K562 (cell line): ENCODE results near the gene INSM1. TPM values are rescaled to one million over a fixed set of nuclear protein-coding genes. Genes with fewer than 3 reads are reported as not detected.

Experiments used
- ATAC-seq: fragments of 200-7000 bp; cut with Tn5 transposase; 3 replicates; pipeline ENCODE4 v1.9.1; 2020; ENCODE audit warnings: moderate library complexity
- Bru-seq: library from RNA; stranded (reverse); fragments of 400-500 nt; gene quantifications from one replicate; lab custom pipeline; 2021; lab: Mats Ljungman, UMichigan
- BruChase-seq, 2 experiments: library from RNA; stranded (reverse); fragments of 400-500 nt; gene quantifications; one replicate each; lab custom pipeline; 2021; lab: Mats Ljungman, UMichigan
- BruUV-seq: library from RNA; stranded (reverse); fragments of 400-500 nt; replicated peaks from 2 replicates; lab custom pipeline; 2021; lab: Mats Ljungman, UMichigan
- CTCF ChIA-PET: fragments of 300-600 bp; formaldehyde crosslinking; extraction: SDS; loops from one replicate; lab custom pipeline; 2021; ENCODE audit warnings: low intra/inter-chr PET ratio; lab: Yijun Ruan, JAX
- POLR2A ChIA-PET: fragments of 300-600, 350-650 bp; sonication (Branson Sonifier 250); formaldehyde crosslinking; extraction: SDS; loops from one replicate; lab custom pipeline; 2021; ENCODE audit warnings: antibody characterized with exemption, inconsistent platforms; lab: Yijun Ruan, JAX
- DNase-seq, 4 experiments: peaks; one replicate each; pipeline versions ENCODE4 v3.0.0 to v3.0.0-alpha.2; 2011 to 2018; ENCODE audit warnings: low spot score in 3 of 4, mixed read lengths in 3 of 4; ENCODE audit errors: extremely low read depth in 1 of 4
- FAIRE-seq: peaks from 2 replicates; lab custom pipeline; 2011; peaks lifted over from hg19 to GRCh38; lab: Jason Lieb, UNC
- H2AFZ ChIP-seq: 2 replicates; pipeline ENCODE4 v1.6.0; 2011; ENCODE audit warnings: low read depth, low read length, control low read depth, inconsistent platforms
- H3K27ac ChIP-seq: fragments of 200-600 bp; 3 replicates; pipeline ENCODE4 v1.8.0; 2011; ENCODE audit warnings: low read depth, mild to moderate bottlenecking, control low read depth, inconsistent platforms, low read length, moderate library complexity, mixed read lengths; ENCODE audit errors: extremely low read depth
- H3K27me3 ChIP-seq, 2 experiments: fragments of 300-600 bp in 1 of 2; 2 replicates in 1 of 2; 3 replicates in 1 of 2; pipeline versions ENCODE4 v1.6.0 to v1.8.0; 2011; ENCODE audit warnings: inconsistent platforms in 2 of 2, low read length in 2 of 2, mild to moderate bottlenecking in 1 of 2, mixed read lengths in 1 of 2, moderate library complexity in 1 of 2; ENCODE audit not compliant: control insufficient read depth in 2 of 2, insufficient read depth in 2 of 2
- H3K36me3 ChIP-seq: fragments of 300-600 bp; 3 replicates; pipeline ENCODE4 v1.8.0; 2011; ENCODE audit warnings: mild to moderate bottlenecking, low read length, inconsistent platforms; ENCODE audit not compliant: control insufficient read depth, insufficient read depth
- H3K4me1 ChIP-seq, 2 experiments: fragments of 200-600 bp in 1 of 2; replicated peaks in 1 of 2; 2 replicates in 1 of 2; 3 replicates in 1 of 2; pipeline versions ENCODE4 v1.5.1 to v1.8.0; 2011; ENCODE audit warnings: inconsistent platforms in 2 of 2, low read length in 2 of 2, mild to moderate bottlenecking in 1 of 2, mixed read lengths in 1 of 2, moderate library complexity in 1 of 2; ENCODE audit not compliant: control insufficient read depth in 2 of 2, insufficient read depth in 2 of 2
- H3K4me2 ChIP-seq: 2 replicates; pipeline ENCODE4 v1.6.1; 2011; ENCODE audit warnings: low read length, control low read depth, inconsistent platforms, mixed read lengths; ENCODE audit not compliant: insufficient read depth
- H3K4me3 ChIP-seq: fragments of 200-600 bp; sonication (generic), shearing (Covaris generic); 2 replicates; pipeline ENCODE4 v1.5.1; 2016; ENCODE audit warnings: control low read depth, inconsistent platforms
- H3K79me2 ChIP-seq: fragments of 200-600 bp; 3 replicates; pipeline ENCODE4 v1.8.0; 2011; ENCODE audit warnings: low read length, inconsistent platforms; ENCODE audit not compliant: control insufficient read depth, insufficient read depth
- H3K9ac ChIP-seq, 2 experiments: 2 replicates each; pipeline versions ENCODE4 v1.6.0 to v1.6.1; 2011; ENCODE audit warnings: low read depth in 2 of 2, low read length in 2 of 2, control low read depth in 1 of 2, inconsistent platforms in 1 of 2, mild to moderate bottlenecking in 1 of 2, mixed read lengths in 1 of 2; ENCODE audit not compliant: insufficient read depth in 1 of 2
- H3K9me1 ChIP-seq: one replicate; pipeline ENCODE4 v1.6.0; 2011; ENCODE audit warnings: inconsistent platforms, mild to moderate bottlenecking, low read length, moderate library complexity; ENCODE audit not compliant: control insufficient read depth, insufficient read depth
- H3K9me3 ChIP-seq: replicated peaks from 2 replicates; pipeline ENCODE4 v1.5.1; 2011; ENCODE audit warnings: low read depth, low read length, inconsistent platforms; ENCODE audit not compliant: control insufficient read depth, insufficient read depth
- H4K20me1 ChIP-seq: replicated peaks from 2 replicates; pipeline ENCODE4 v1.6.1; 2011; ENCODE audit warnings: low read length, inconsistent platforms, mixed read lengths; ENCODE audit not compliant: control insufficient read depth, insufficient read depth
- AFF1 ChIP-seq, 2 experiments: fragments of 450-650 bp; IDR thresholded peaks; 2 replicates each; pipeline ENCODE4 v1.6.1; 2018; ENCODE audit warnings: mild to moderate bottlenecking in 2 of 2, low read depth in 1 of 2; ENCODE audit not compliant: partially characterized antibody in 2 of 2
- ELF4 ChIP-seq: fragments of 450-650 bp; formaldehyde crosslinking; IDR thresholded peaks from 2 replicates; pipeline ENCODE4 v1.4.0; 2022; ENCODE audit warnings: missing genetic modification characterization
- EWSR1 ChIP-seq: fragments of 450-650 bp; IDR thresholded peaks from 2 replicates; pipeline ENCODE4 v1.6.1; 2018; ENCODE audit warnings: borderline replicate concordance, mild to moderate bottlenecking, low read depth, moderate library complexity; ENCODE audit not compliant: partially characterized antibody
- MTF1 ChIP-seq: fragments of 250-450 bp; sonication (Bioruptor Pico); IDR thresholded peaks from 2 replicates; pipeline ENCODE4 v1.9.0; 2021; ENCODE audit warnings: moderate library complexity, mild to moderate bottlenecking, inconsistent platforms, borderline replicate concordance
- NFYB ChIP-seq: IDR thresholded peaks from 2 replicates; pipeline ENCODE4 v1.6.1; 2011; ENCODE audit warnings: mild to moderate bottlenecking, moderate library complexity; ENCODE audit not compliant: insufficient read length; ENCODE audit errors: extremely low read depth
- XRCC5 ChIP-seq: fragments of 200-400 bp; formaldehyde crosslinking; IDR thresholded peaks from 2 replicates; pipeline ENCODE4 v1.6.1; 2017; ENCODE audit warnings: low read depth, mild to moderate bottlenecking, low read length
- ZNF282 ChIP-seq: sonication (generic); formaldehyde crosslinking; IDR thresholded peaks from 2 replicates; pipeline ENCODE4 v1.8.1; 2023; ENCODE audit warnings: missing genetic modification reagents
- ZNF347 ChIP-seq: fragments of 450-650 bp; formaldehyde crosslinking; IDR thresholded peaks from 2 replicates; pipeline ENCODE4 v1.4.0; 2020; ENCODE audit warnings: low read depth, mild to moderate bottlenecking, moderate library complexity
- WGBS: fragments of 100-300 bp; shearing (Covaris generic); methylation state at CpG from one replicate; pipeline ENCODE4 v1.1.6; 2016; ENCODE audit warnings: low coverage, mixed read lengths; ENCODE audit not compliant: insufficient coverage; ENCODE audit errors: missing lambda C conversion rate; 5-methylcytosine and 5-hydroxymethylcytosine counted together
- in situ Hi-C: fragments of 300-500 bp; cut with MboI; formaldehyde crosslinking; loops from 4 replicates; pipeline ENCODE4 v1.15.0; 2018; ENCODE audit warnings: inconsistent platforms, mixed read lengths
- intact Hi-C: fragments of 100-400 bp; cut with micrococcal nuclease; formaldehyde crosslinking; loops from 2 replicates; pipeline ENCODE4 v1.14.2; 2022
- long read RNA-seq, 3 experiments: library from polyadenylated mRNA in 2 of 3; library from RNA in 1 of 3; unstranded in 2 of 3; stranded (forward) in 1 of 3; transcript quantifications; one replicate each; pipeline ENCODE4 v2.0.0, GENCODE V29; 2019 to 2022
- polyA minus RNA-seq, 3 experiments: library from RNA; depleted of rRNA, polyadenylated mRNA; stranded (reverse); fragments of >200 nt; gene quantifications; 2 replicates each; pipeline ENCODE4 v1.2.3, GENCODE V29; 2011
- polyA plus RNA-seq, 8 experiments: library from polyadenylated mRNA; depleted of rRNA in 4 of 8; stranded (reverse) in 5 of 8; unstranded in 3 of 8; fragments of >200 nt; fragmentation: Nextera tagmentation in 2 of 8; fragmentation: Illumina TruSeq in 1 of 8; extraction: Ambion mirVana in 2 of 8; extraction: Trizol in 1 of 8; gene quantifications; 2 replicates each; pipeline versions ENCODE4 v1.2.1 to v1.2.3, GENCODE V29; 2011 to 2014; ENCODE audit warnings: inconsistent platforms in 1 of 8, missing spikeins in 1 of 8
- total RNA-seq, 7 experiments: library from RNA; depleted of rRNA in 6 of 7; stranded (reverse); fragments of >200 nt in 6 of 7; fragmentation: Illumina TruSeq in 2 of 7; extraction: Trizol in 2 of 7; gene quantifications; 2 replicates each; pipeline versions ENCODE4 v1.2.1 to v1.2.3, GENCODE V29; 2011 to 2021; ENCODE audit warnings: low replicate concordance in 1 of 7

Gene INSM1
- not detected in 2 replicates for total RNA-seq (2011; cell fraction: chromatin; rRNA removed; ENCODE audit: low replicate concordance)
- not detected in 2 replicates for total RNA-seq (2011; cell fraction: nucleolus; rRNA removed)
- not detected in 2 replicates for total RNA-seq (2011; cell fraction: nucleoplasm; rRNA removed)
- total RNA-seq (2014; rRNA removed) (not detected in 2 replicates), total RNA-seq (2014; rRNA removed; fragmentation: Illumina TruSeq; extraction: Trizol) (not detected in 2 replicates), total RNA-seq (2015; rRNA removed; fragmentation: Illumina TruSeq; extraction: Trizol) (not detected in 2 replicates), total RNA-seq (2021) (not detected in 2 replicates), polyA plus RNA-seq (2011; rRNA removed) (not detected in 2 replicates), polyA plus RNA-seq (2014; fragmentation: Illumina TruSeq; extraction: Trizol) (not detected in 2 replicates), polyA plus RNA-seq (2014; fragmentation: Nextera tagmentation; extraction: Ambion mirVana) (not detected), polyA plus RNA-seq (2014; rRNA removed) (not detected in 2 replicates), polyA minus RNA-seq (2011; rRNA and poly(A)+ RNA removed) (not detected in 2 replicates), Bru-seq, nascent RNA (not detected), BruChase-seq, experiment 1, labeled RNA remaining after a 2-hour chase (not detected), BruChase-seq, experiment 2, labeled RNA remaining after a 6-hour chase (not detected)
- not detected in 2 replicates for polyA plus RNA-seq (2011; cell fraction: cytosol; rRNA removed)
- polyA plus RNA-seq (2011; cell fraction: nucleus; rRNA removed): not detected in 2 replicates
- polyA plus RNA-seq (2012): not detected in 2 replicates
- polyA minus RNA-seq (2011; cell fraction: cytosol; rRNA and poly(A)+ RNA removed): not detected in 2 replicates
- not detected in 2 replicates for polyA minus RNA-seq (2011; cell fraction: nucleus; rRNA and poly(A)+ RNA removed)
- long read RNA-seq, experiment 1: 0 reads
- long read RNA-seq, experiment 2: 0 reads
- long read RNA-seq, experiment 3: 0 reads

- CTCF ChIA-PET: no interaction called here
- Histone ChIP-seq H3K9me1 (no peaks in the 10 kb centered on the region), H4K20me1 (no peaks in the 10 kb centered on the region), H3K9me3 (no peaks in the 10 kb centered on the region), H3K9ac (no peak within 1 kb of the TSS), H3K4me1 (no peaks in the 10 kb centered on the region; a peak in 1 of 5 replicates), H3K4me2 (no peak within 1 kb of the TSS), H2AFZ (no peak within 1 kb of the TSS), H3K27ac (no peak within 1 kb of the TSS), H3K4me3 (no peak within 1 kb of the TSS), H3K27me3 (peaks cover 0 to 19% of the 10 kb centered on the region in 2 experiments; a peak in 2 of 5 replicates), H3K36me3 (no peaks in the 10 kb centered on the region), H3K79me2 (no peaks in the 10 kb centered on the region)
- DNase-seq (no peak), ATAC-seq (no peak), FAIRE-seq (no peak)
- 20% methylated on average over 2 of the region's 108 CpGs for WGBS
- POLR2A ChIA-PET: no interaction called here
- in situ Hi-C loops (no loop called here), intact Hi-C loops (no loop called here)
- no TSS peak for BruUV-seq
- TF ChIP-seq EWSR1 (no peak), NFYB (no peak), ELF4 (CRISPR knock-in tag) (no peak), AFF1 (IDR thresholded peaks at IDR 0.05; ENCODE audit: low read depth in 1 of 2, partially characterized antibody in 2 of 2) (no peak), XRCC5 (no peak), MTF1 (CRISPR knock-in tag) (no peak), ZNF282 (CRISPR knock-in tag) (no peak), ZNF347 (CRISPR knock-in tag) (no peak)
Observed at GRCh38 chr20:20367575-20368417, at the start of gene INSM1. TSS of gene INSM1 (plus strand) at chr20:20368104. CDS start at chr20:20368268, 164 bp downstream.
